Measurements from ENCODE around the gene MRPL1. TPM values are rescaled to one million over a fixed set of nuclear protein-coding genes. Genes with fewer than 3 reads are reported as not detected.

MRPL1 gene
- polyA plus RNA-seq = 30.0 TPM

DNA sequence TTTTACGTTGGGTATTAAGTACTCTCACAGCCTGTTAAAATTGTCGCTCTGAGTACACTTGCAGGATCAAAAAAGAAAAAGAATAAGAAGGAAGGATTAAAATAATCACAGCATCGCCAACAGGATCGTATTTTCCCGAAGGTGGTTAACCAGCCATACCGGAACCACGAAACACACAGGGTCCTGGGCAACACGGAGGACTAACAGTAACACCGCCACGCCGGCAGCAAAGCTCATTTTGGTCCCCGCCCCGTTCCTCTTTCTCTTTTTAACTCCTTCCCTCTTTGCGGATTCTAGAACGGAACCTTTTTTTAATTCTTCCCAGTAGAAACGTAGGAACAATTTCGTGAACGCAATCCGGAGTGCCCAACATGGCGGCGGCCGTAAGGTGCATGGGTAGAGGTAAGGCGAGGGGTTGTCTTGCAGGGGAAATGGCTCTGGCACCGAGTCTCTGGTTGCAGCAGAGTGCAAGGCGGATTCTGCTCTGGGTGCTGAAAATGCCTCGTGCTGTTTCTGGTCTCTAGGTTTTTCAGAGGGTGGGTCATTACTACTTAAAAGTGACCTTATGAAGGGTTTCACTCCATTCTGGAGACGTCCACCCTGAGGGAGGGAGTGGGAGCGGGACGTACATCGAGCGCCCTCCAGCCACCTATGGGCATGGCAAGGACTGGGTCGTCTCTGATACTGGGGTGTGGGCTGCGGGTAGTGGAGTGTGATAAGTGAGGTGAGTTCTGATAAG, at the start of gene MRPL1:
MRPL1 (plus strand) TSS at position 353 of the 739 bp plus-strand sequence; CDS start at position 372, 19 bp downstream.
- H3K27me3 Mint-ChIP-seq = no peaks in the 10 kb centered on the region
- H3K4me3 Mint-ChIP-seq = peak within 1 kb of the TSS; percentile 91 to 100 (median 97)
- H3K9me3 Mint-ChIP-seq = no peaks in the 10 kb centered on the region
- no peaks in the 10 kb centered on the region for H3K36me3 Mint-ChIP-seq
- peaks cover 20 to 36% (median 33%) of the 10 kb centered on the region in 3 donors for H3K4me1 Mint-ChIP-seq
- peak within 1 kb of the TSS; percentile 99 to 100 (median 100) for H3K27ac Mint-ChIP-seq

DNA sequence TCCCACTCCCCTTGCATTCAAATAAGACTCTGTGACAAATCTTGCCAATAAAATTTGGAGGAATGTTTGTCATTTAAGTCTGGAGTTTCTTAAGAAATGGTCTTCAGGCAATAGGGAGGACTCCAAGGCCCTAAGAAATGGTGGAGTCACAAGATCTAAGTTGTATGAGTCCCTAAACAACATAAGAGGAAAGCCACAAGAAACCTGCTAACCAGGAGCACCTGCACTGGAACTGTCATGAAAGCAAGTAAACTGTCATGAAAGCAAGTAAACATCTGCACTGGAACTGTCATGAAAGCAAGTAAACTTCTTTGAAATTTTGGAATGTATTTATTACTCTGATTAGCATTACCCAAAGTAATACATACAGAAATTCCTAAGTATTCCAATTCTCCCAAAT, 47.0 kb upstream of the MRPL1 start:
- H3K36me3 Mint-ChIP-seq = peaks cover 4% of the 10 kb centered on the region
- H3K4me3 Mint-ChIP-seq = peak overlapping the region; percentile 22 to 83 (median 50)
- H3K9me3 Mint-ChIP-seq = peaks cover 0 to 2% (median 0%) of the 10 kb centered on the region in 3 donors

GRCh38 chr4:77816546-77816945, 46.1 kb upstream of the MRPL1 start:
- peaks cover 2% of the 10 kb centered on the region for H3K36me3 Mint-ChIP-seq
- no peaks in the 10 kb centered on the region for H3K27me3 Mint-ChIP-seq
- peak overlapping the region in 2 of 4 donors; percentile 40 to 58 for H3K4me3 Mint-ChIP-seq
- no peak overlapping the region for H3K27ac Mint-ChIP-seq
- peaks cover 0 to 2% (median 0%) of the 10 kb centered on the region in 3 donors for H3K9me3 Mint-ChIP-seq
- H3K4me1 Mint-ChIP-seq = peaks cover 39 to 50% (median 48%) of the 10 kb centered on the region in 3 donors

More for the DNA sequence above, 47.0 kb upstream of the MRPL1 start:
- H3K27me3 Mint-ChIP-seq = no peaks in the 10 kb centered on the region
- peak overlapping the region in 2 of 3 donors; percentile 62 to 81 for H3K27ac Mint-ChIP-seq
- peaks cover 46 to 52% (median 50%) of the 10 kb centered on the region in 3 donors for H3K4me1 Mint-ChIP-seq

GRCh38 chr4:77817304-77818072, 45.1 kb upstream of the MRPL1 start:
- Mint-ChIP-seq H3K9me3 (peaks cover 0 to 2% (median 0%) of the 10 kb centered on the region in 3 donors), H3K4me1 (peaks cover 41 to 51% (median 49%) of the 10 kb centered on the region in 3 donors), H3K36me3 (no peaks in the 10 kb centered on the region), H3K4me3 (peak overlapping the region; percentile 93 to 97 (median 94)), H3K27me3 (no peaks in the 10 kb centered on the region), H3K27ac (peak overlapping the region; percentile 98)

GRCh38 chr4:77818073-77818601, 44.5 kb upstream of the MRPL1 start:
- no peaks in the 10 kb centered on the region for H3K36me3 Mint-ChIP-seq
- H3K27me3 Mint-ChIP-seq = no peaks in the 10 kb centered on the region
- peak overlapping the region; percentile 98 for H3K27ac Mint-ChIP-seq
- H3K4me1 Mint-ChIP-seq = peaks cover 35 to 51% (median 45%) of the 10 kb centered on the region in 3 donors
- H3K4me3 Mint-ChIP-seq = peak overlapping the region; percentile 93 to 97 (median 94)
- H3K9me3 Mint-ChIP-seq = peaks cover 0 to 2% (median 0%) of the 10 kb centered on the region in 3 donors

GRCh38 chr4:77818602-77819403, 43.8 kb upstream of the MRPL1 start, which contains the start of gene CNOT6L:
TSS of gene CNOT6L (minus strand) at chr4:77819368. CDS start at chr4:77819308, 60 bp downstream.
- Mint-ChIP-seq H3K4me3 (peak within 1 kb of the TSS; percentile 93 to 100 (median 99)), H3K27ac (peak within 1 kb of the TSS; percentile 98 to 100 (median 99)), H3K9me3 (peaks cover 0 to 2% (median 0%) of the 10 kb centered on the region in 3 donors), H3K36me3 (no peaks in the 10 kb centered on the region), H3K4me1 (peaks cover 30 to 44% (median 39%) of the 10 kb centered on the region in 3 donors), H3K27me3 (no peaks in the 10 kb centered on the region)

GRCh38 chr4:77819404-77819842, 43.2 kb upstream of the MRPL1 start:
- peaks cover 24 to 40% (median 34%) of the 10 kb centered on the region in 3 donors for H3K4me1 Mint-ChIP-seq
- H3K27me3 Mint-ChIP-seq = no peaks in the 10 kb centered on the region
- peak overlapping the region; percentile 98 to 100 (median 99) for H3K27ac Mint-ChIP-seq
- peak overlapping the region; percentile 93 to 100 (median 99) for H3K4me3 Mint-ChIP-seq
- no peaks in the 10 kb centered on the region for H3K36me3 Mint-ChIP-seq
- peaks cover 0 to 2% (median 0%) of the 10 kb centered on the region in 3 donors for H3K9me3 Mint-ChIP-seq

DNA sequence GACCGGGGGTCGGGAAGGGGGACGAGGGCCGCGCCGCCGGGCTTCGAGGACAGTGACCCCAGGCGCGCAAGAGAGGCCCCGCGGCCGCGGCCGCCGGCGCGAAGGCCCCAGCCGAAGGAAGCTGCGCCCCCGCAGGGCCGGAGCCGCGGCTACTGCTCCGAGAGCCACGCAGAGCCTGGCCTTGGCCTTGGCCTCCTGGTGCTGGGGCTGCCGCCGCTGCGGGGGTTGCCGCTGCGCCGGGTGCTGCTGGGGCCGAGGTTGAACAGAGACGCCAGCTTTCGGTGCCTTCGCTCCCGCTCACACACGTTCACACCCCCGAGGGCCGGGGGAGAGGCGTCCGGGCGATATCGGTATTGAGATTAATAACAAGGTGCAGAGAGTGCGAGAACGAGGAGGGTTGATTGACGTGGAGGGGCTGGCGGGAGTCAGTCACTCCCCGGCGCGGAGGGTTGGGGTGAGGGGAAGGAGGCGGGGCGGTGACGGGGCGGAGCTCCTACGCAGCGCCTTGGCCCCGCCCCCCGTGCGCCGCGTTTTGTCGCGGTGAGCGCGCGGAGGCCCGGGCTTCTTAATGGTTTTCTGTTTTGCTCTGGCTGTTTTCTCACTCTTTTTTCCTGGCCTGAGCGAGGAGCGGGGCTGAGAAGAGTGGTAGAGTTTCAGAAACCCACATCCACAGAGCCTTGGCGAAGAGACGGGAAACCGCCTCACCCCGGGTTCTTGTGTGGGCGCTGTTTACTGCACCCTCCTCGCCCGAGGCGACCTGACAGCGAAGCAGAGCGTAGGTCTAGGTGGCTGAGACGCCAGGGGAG, 42.6 kb upstream of the MRPL1 start:
- Mint-ChIP-seq H3K4me1 (peaks cover 20 to 36% (median 29%) of the 10 kb centered on the region in 3 donors), H3K27ac (peak overlapping the region; percentile 95 to 100 (median 97)), H3K27me3 (no peaks in the 10 kb centered on the region), H3K36me3 (no peaks in the 10 kb centered on the region), H3K9me3 (peaks cover 0 to 2% (median 0%) of the 10 kb centered on the region in 3 donors), H3K4me3 (peak overlapping the region; percentile 91 to 98 (median 97))

GRCh38 chr4:77820649-77821561, 41.7 kb upstream of the MRPL1 start:
- peaks cover 0 to 2% (median 0%) of the 10 kb centered on the region in 3 donors for H3K9me3 Mint-ChIP-seq
- peak overlapping the region; percentile 91 to 98 (median 97) for H3K4me3 Mint-ChIP-seq
- no peaks in the 10 kb centered on the region for H3K36me3 Mint-ChIP-seq
- peak overlapping the region; percentile 95 to 100 (median 97) for H3K27ac Mint-ChIP-seq
- H3K4me1 Mint-ChIP-seq = peaks cover 15 to 31% (median 22%) of the 10 kb centered on the region in 3 donors
- H3K27me3 Mint-ChIP-seq = no peaks in the 10 kb centered on the region

DNA sequence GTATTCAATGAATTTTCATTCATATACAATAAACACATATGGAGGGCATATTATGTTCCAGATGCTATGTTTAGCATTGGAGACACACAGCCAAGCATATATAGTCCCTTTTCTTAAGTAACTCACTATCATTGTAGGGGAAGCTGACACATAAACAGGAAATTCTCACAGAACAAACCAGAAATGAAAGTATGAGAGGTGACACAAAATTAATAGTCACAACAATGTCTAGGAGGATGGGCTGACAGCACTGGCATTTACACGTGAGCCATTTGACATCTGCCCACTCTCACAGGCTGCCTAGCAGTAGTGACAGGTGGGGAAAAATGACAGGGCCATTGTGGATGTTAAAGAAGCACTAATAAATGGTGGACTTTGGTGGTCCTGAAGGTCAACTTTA, 40.9 kb upstream of the MRPL1 start:
- H3K4me1 Mint-ChIP-seq = peaks cover 24 to 36% (median 30%) of the 10 kb centered on the region in 3 donors
- peak overlapping the region; percentile 91 to 98 (median 97) for H3K4me3 Mint-ChIP-seq

DNA sequence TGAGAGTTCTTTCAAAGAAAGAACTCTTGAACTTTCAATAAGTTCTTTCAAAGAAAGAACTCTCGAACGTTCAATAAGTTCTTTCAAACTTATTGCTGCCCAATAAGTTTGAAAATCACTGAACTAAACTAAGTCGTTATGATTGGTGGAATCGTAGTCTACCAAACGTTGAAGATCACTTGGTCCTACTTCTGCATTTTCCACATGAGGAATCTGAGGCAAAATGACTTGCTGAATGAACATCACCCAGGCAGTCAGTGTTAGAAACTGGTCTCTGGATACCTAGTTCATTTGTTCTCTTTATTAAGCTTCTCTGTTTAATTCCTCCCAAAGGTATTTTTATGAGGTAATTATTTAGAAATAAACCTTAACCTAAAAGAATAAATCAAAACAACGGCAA, 36.4 kb upstream of the MRPL1 start:
- no peaks in the 10 kb centered on the region for H3K36me3 Mint-ChIP-seq
- H3K27ac Mint-ChIP-seq = peak overlapping the region in 2 of 3 donors; percentile 41 to 65
- H3K4me3 Mint-ChIP-seq = peak overlapping the region in 3 of 4 donors; percentile 27 to 72 (median 33)
- no peaks in the 10 kb centered on the region for H3K27me3 Mint-ChIP-seq
- no peaks in the 10 kb centered on the region for H3K9me3 Mint-ChIP-seq
- peaks cover 28 to 37% (median 29%) of the 10 kb centered on the region in 3 donors for H3K4me1 Mint-ChIP-seq

More for the DNA sequence above, 40.9 kb upstream of the MRPL1 start:
- peak overlapping the region; percentile 95 to 100 (median 97) for H3K27ac Mint-ChIP-seq
- peaks cover 0 to 2% (median 0%) of the 10 kb centered on the region in 3 donors for H3K9me3 Mint-ChIP-seq
- H3K36me3 Mint-ChIP-seq = no peaks in the 10 kb centered on the region
- H3K27me3 Mint-ChIP-seq = no peaks in the 10 kb centered on the region

DNA sequence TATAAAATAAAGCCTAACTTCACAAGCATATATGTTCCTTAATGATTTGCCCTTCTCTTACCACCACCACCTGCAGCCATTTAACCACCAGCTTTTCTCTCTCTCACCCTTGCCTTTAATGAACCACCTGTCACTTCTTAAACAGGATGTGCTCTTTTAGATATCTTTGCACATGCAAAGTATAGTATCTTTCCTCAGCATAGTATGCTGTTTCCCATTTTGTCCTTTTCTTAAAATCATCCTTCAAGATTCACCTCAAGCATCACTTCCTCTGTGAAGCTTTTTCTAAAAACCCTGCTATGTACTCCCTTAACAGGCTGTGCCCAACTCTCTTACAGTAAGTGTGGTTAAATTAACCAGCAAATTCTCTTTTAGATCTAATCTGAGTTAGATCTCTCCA, 35.3 kb upstream of the MRPL1 start:
- Mint-ChIP-seq H3K27me3 (peaks cover 1% of the 10 kb centered on the region), H3K9me3 (peaks cover 0 to under 1% (median 0%) of the 10 kb centered on the region in 3 donors), H3K4me3 (peak overlapping the region; percentile 7 to 30 (median 26)), H3K4me1 (peaks cover 21 to 28% (median 23%) of the 10 kb centered on the region in 3 donors), H3K36me3 (no peaks in the 10 kb centered on the region), H3K27ac (peak overlapping the region in 2 of 3 donors; percentile 41 to 42)

Data from IgD-negative memory B cell (primary cell).